ENCODE data around the gene EMILIN1. TPM values are rescaled to one million over a fixed set of nuclear protein-coding genes. Genes with fewer than 3 reads are reported as not detected.

EMILIN1 gene
- total and polyA plus RNA-seq, 10 of the 15 experiments (the other 5 are each of a cell fraction or from before 2014, with no cell fraction given), result 0.01 to 2.3 (median 1.2) TPM; not detected in 2

DNA sequence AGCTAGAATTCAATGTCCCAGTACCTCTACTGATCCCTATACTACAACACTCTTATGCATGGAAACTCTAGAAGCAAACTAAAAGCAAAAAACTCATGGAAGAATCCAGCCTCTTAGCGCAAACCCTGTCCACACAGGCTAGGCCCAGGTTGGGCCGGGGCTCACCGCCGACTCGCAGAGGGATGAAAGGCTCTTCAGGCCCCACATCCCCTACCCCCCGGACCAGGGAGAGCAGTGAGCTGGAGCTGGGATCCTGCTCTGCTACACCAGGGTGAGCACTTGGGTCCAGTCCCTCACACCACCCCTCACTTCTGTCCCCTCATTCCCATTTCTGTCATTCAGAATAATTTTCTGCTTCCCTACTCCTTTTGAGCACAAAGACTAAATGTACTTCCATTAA, 9.0 kb upstream of the EMILIN1 start:
- ATAC-seq (no peak), FAIRE-seq (no peak), DNase-seq (ENCODE audit: low read depth, low spot score) (no peak)
- intact Hi-C loops (cut with micrococcal nuclease; ENCODE audit: unreplicated experiment) (no loop called here), in situ Hi-C loops (cut with MboI) (no loop called here)
- Histone ChIP-seq H3K4me2 (ENCODE audit: control insufficient read depth, insufficient read depth) (peak overlapping the region; percentile 94), H3K27ac (ENCODE audit: control insufficient read depth, insufficient read depth) (no peak overlapping the region), H4K20me1 (ENCODE audit: control insufficient read depth, insufficient read depth) (no peaks in the 10 kb centered on the region), H3K27me3 (replicated peaks in 1 of 2; ENCODE audit: control insufficient read depth in 2 of 2, insufficient read depth in 2 of 2, low read length in 1 of 2) (no peaks in the 10 kb centered on the region), H3K79me2 (ENCODE audit: control insufficient read depth, insufficient read depth, low read length) (peaks cover 32% of the 10 kb centered on the region), H3K9me3 (replicated peaks; ENCODE audit: control insufficient read depth, insufficient read depth, low read length) (no peaks in the 10 kb centered on the region), H3K4me1 (ENCODE audit: control insufficient read depth, insufficient read depth, low read length) (peaks cover 19% of the 10 kb centered on the region), H3K9ac (ENCODE audit: control insufficient read depth, insufficient read depth, low read length) (peak overlapping the region; percentile 96; the same call in 1 of the 2 replicates), H3K4me3 (peak overlapping the region; percentile 75; the same call in 1 of the 2 replicates), H2AFZ (ENCODE audit: control insufficient read depth, low read depth, low read length) (no peak overlapping the region), H3K36me3 (ENCODE audit: control insufficient read depth in 2 of 2, insufficient read depth in 2 of 2, low read length in 1 of 2) (peaks cover 2 to 25% of the 10 kb centered on the region in 2 experiments; a peak in 3 of 4 replicates)
- CTCF ChIA-PET, result interaction anchor here (1.0 to 1.1 kb wide), 2 partner anchors 12 to 26 kb away, joined by 3 read pairs; no protein-coding TSS in a partner anchor
- WGBS (ENCODE audit: insufficient coverage, insufficient replicate concordance, low lambda C conversion rate, missing lambda C conversion rate), result 98% methylated on average over 6 of the region's 6 CpGs
- RAD21 ChIA-PET (ENCODE audit: unreplicated experiment), result no interaction called here
- POLR2A ChIA-PET, result interaction anchor here (0.6 to 12.2 kb wide), 3 partner anchors 11 to 35 kb away, joined by 5 to 139 read pairs (median 7); partner anchors contain the start of gene AGBL5
- SMC1A ChIA-PET (ENCODE audit: uncharacterized antibody, unreplicated experiment), result no interaction called here
- no peak for TF ChIP-seq DPF2 (IDR thresholded peaks at IDR 0.05)
- no peak for TF ChIP-seq NFYA (IDR thresholded peaks at IDR 0.05; ENCODE audit: borderline replicate concordance, low read depth, low read length)
- TF ChIP-seq, protein P1, sequence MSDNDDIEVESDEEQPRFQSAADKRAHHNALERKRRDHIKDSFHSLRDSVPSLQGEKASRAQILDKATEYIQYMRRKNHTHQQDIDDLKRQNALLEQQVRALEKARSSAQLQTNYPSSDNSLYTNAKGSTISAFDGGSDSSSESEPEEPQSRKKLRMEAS (IDR thresholded peaks at IDR 0.05; ENCODE audit: low read depth, low read length), result no peak
- TF ChIP-seq, protein P2, sequence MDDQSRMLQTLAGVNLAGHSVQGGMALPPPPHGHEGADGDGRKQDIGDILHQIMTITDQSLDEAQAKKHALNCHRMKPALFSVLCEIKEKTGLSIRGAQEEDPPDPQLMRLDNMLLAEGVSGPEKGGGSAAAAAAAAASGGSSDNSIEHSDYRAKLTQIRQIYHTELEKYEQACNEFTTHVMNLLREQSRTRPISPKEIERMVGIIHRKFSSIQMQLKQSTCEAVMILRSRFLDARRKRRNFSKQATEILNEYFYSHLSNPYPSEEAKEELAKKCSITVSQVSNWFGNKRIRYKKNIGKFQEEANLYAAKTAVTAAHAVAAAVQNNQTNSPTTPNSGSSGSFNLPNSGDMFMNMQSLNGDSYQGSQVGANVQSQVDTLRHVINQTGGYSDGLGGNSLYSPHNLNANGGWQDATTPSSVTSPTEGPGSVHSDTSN (IDR thresholded peaks at IDR 0.05; ENCODE audit: insufficient replicate concordance, low read depth, low read length), result no peak
- TF ChIP-seq, protein P3, sequence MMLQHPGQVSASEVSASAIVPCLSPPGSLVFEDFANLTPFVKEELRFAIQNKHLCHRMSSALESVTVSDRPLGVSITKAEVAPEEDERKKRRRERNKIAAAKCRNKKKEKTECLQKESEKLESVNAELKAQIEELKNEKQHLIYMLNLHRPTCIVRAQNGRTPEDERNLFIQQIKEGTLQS (IDR thresholded peaks at IDR 0.05; ENCODE audit: borderline replicate concordance, extremely low read depth, low read depth, low read length), result no peak
- no TSS peak for BruUV-seq (replicated peaks)

Measured in GM12878 (cell line).